BJ (cell line): ENCODE measurements around the gene SYT1. TPM values are rescaled to one million over a fixed set of nuclear protein-coding genes. Genes with fewer than 3 reads are reported as not detected.

Source experiments
- CTCF ChIA-PET: fragments of 350-600 bp; formaldehyde crosslinking; extraction: SDS; loops from one replicate; lab custom pipeline; 2021; ENCODE audit warnings: antibody characterized with exemption, inconsistent platforms; lab: Yijun Ruan, JAX
- POLR2A ChIA-PET: fragments of 300-600 bp; sonication (Branson Sonifier 250); formaldehyde crosslinking; extraction: SDS; loops from one replicate; lab custom pipeline; 2021; ENCODE audit warnings: antibody characterized with exemption; lab: Charles Lee
- DNase-seq: peaks from one replicate; pipeline ENCODE4 v3.0.0-alpha.2; 2011; ENCODE audit warnings: low read depth
- H3K27me3 ChIP-seq: 2 replicates; pipeline ENCODE4 v1.6.0; 2011; ENCODE audit warnings: low read length; ENCODE audit not compliant: control insufficient read depth, insufficient read depth
- H3K36me3 ChIP-seq: 2 replicates; pipeline ENCODE4 v1.5.1; 2011; ENCODE audit warnings: low read length; ENCODE audit not compliant: control insufficient read depth, insufficient read depth
- H3K4me3 ChIP-seq: 2 replicates; pipeline ENCODE4 v1.5.1; 2011; ENCODE audit warnings: low read depth, mild to moderate bottlenecking, control low read depth, low read length
- CTCF ChIP-seq: IDR thresholded peaks from 2 replicates; pipeline ENCODE4 v1.5.1; 2011; ENCODE audit warnings: low read depth, mild to moderate bottlenecking, control low read depth, inconsistent platforms, low read length, moderate library complexity; ENCODE audit not compliant: insufficient read depth
- polyA plus RNA-seq: library from polyadenylated mRNA; depleted of rRNA; stranded (reverse); fragments of >200 nt; gene quantifications from 2 replicates; pipeline ENCODE4 v1.2.3, GENCODE V29; 2011

The SYT1 gene
- polyA plus RNA-seq, 1 experiment, result 0.70 TPM

- no peak for TF ChIP-seq CTCF
- no peaks in the 10 kb centered on the region for H3K36me3 ChIP-seq
- H3K4me3 ChIP-seq, result no peak overlapping the region
- peak; percentile 93 for DNase-seq
- ChIA-PET POLR2A (no interaction called here), CTCF (no interaction called here)
- no peaks in the 10 kb centered on the region for H3K27me3 ChIP-seq
Observed at GRCh38 chr12:79127271-79127751, 262.7 kb downstream of the SYT1 start.

- ChIA-PET CTCF (no interaction called here), POLR2A (no interaction called here)
- Histone ChIP-seq H3K36me3 (no peaks in the 10 kb centered on the region), H3K4me3 (no peak overlapping the region), H3K27me3 (no peaks in the 10 kb centered on the region)
- TF ChIP-seq CTCF, result no peak
- DNase-seq, result no peak
Observed at GRCh38 chr12:79128956-79129355, 264.4 kb downstream of the SYT1 start.

GRCh38 chr12:79138872-79139271, 274.3 kb downstream of the SYT1 start:
- POLR2A ChIA-PET, result no interaction called here
- CTCF ChIA-PET, result no interaction called here
- Histone ChIP-seq H3K36me3 (no peaks in the 10 kb centered on the region), H3K4me3 (no peak overlapping the region), H3K27me3 (no peaks in the 10 kb centered on the region)
- no peak for TF ChIP-seq CTCF
- DNase-seq, result no peak

- POLR2A ChIA-PET, result no interaction called here
- no peaks in the 10 kb centered on the region for H3K36me3 ChIP-seq
- CTCF ChIA-PET, result no interaction called here
- no peak for TF ChIP-seq CTCF
- no peaks in the 10 kb centered on the region for H3K27me3 ChIP-seq
- no peak overlapping the region for H3K4me3 ChIP-seq
- no peak for DNase-seq
Observed at GRCh38 chr12:79140711-79141110, 276.1 kb downstream of the SYT1 start.

- ChIA-PET CTCF (no interaction called here), POLR2A (no interaction called here)
- TF ChIP-seq CTCF, result no peak
- DNase-seq, result no peak
- Histone ChIP-seq H3K4me3 (no peak overlapping the region), H3K27me3 (no peaks in the 10 kb centered on the region), H3K36me3 (no peaks in the 10 kb centered on the region)
Observed at GRCh38 chr12:79141776-79142175, 277.2 kb downstream of the SYT1 start.
